ENCODE measurements around the gene SLIT3.

DNA sequence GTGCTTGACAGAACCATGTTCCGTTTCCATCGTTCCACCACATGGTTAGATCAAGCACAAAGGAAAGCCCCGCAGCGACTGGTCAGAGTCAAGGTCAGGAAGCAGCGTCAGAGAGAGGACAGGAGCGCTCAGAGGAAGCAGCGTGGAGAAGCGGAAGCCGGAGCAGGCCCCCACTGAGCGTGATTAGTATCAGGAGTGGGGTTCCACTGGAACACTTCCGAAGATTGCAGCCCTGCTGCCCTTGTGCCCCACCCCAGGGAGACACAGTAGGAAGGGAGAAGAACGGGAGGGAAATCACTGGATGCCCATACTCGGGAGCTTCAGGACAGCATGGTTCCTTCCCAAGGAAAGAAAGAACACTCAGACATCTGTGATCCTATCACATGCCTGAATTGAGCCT lies 532.8 kb downstream of the SLIT3 start:
- TF ChIP-seq ZNF132 (tag by site-specific recombination; IDR thresholded peaks at IDR 0.05; ENCODE audit: borderline replicate concordance) (no peak), ZNF658 (tag by site-specific recombination; IDR thresholded peaks at IDR 0.05) (no peak), GLIS1 (tag by site-specific recombination; IDR thresholded peaks at IDR 0.05) (no peak), HOXA7 (CRISPR knock-in tag; IDR thresholded peaks at IDR 0.05; ENCODE audit: borderline replicate concordance) (no peak)
- TF ChIP-seq, protein P1, sequence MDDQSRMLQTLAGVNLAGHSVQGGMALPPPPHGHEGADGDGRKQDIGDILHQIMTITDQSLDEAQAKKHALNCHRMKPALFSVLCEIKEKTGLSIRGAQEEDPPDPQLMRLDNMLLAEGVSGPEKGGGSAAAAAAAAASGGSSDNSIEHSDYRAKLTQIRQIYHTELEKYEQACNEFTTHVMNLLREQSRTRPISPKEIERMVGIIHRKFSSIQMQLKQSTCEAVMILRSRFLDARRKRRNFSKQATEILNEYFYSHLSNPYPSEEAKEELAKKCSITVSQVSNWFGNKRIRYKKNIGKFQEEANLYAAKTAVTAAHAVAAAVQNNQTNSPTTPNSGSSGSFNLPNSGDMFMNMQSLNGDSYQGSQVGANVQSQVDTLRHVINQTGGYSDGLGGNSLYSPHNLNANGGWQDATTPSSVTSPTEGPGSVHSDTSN (CRISPR knock-in tag; IDR thresholded peaks at IDR 0.05): no peak
- TF ChIP-seq, protein P2, sequence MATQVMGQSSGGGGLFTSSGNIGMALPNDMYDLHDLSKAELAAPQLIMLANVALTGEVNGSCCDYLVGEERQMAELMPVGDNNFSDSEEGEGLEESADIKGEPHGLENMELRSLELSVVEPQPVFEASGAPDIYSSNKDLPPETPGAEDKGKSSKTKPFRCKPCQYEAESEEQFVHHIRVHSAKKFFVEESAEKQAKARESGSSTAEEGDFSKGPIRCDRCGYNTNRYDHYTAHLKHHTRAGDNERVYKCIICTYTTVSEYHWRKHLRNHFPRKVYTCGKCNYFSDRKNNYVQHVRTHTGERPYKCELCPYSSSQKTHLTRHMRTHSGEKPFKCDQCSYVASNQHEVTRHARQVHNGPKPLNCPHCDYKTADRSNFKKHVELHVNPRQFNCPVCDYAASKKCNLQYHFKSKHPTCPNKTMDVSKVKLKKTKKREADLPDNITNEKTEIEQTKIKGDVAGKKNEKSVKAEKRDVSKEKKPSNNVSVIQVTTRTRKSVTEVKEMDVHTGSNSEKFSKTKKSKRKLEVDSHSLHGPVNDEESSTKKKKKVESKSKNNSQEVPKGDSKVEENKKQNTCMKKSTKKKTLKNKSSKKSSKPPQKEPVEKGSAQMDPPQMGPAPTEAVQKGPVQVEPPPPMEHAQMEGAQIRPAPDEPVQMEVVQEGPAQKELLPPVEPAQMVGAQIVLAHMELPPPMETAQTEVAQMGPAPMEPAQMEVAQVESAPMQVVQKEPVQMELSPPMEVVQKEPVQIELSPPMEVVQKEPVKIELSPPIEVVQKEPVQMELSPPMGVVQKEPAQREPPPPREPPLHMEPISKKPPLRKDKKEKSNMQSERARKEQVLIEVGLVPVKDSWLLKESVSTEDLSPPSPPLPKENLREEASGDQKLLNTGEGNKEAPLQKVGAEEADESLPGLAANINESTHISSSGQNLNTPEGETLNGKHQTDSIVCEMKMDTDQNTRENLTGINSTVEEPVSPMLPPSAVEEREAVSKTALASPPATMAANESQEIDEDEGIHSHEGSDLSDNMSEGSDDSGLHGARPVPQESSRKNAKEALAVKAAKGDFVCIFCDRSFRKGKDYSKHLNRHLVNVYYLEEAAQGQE (tag by site-specific recombination; IDR thresholded peaks at IDR 0.05): no peak
- TF ChIP-seq, protein P3, sequence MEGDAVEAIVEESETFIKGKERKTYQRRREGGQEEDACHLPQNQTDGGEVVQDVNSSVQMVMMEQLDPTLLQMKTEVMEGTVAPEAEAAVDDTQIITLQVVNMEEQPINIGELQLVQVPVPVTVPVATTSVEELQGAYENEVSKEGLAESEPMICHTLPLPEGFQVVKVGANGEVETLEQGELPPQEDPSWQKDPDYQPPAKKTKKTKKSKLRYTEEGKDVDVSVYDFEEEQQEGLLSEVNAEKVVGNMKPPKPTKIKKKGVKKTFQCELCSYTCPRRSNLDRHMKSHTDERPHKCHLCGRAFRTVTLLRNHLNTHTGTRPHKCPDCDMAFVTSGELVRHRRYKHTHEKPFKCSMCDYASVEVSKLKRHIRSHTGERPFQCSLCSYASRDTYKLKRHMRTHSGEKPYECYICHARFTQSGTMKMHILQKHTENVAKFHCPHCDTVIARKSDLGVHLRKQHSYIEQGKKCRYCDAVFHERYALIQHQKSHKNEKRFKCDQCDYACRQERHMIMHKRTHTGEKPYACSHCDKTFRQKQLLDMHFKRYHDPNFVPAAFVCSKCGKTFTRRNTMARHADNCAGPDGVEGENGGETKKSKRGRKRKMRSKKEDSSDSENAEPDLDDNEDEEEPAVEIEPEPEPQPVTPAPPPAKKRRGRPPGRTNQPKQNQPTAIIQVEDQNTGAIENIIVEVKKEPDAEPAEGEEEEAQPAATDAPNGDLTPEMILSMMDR (tag by site-specific recombination; IDR thresholded peaks at IDR 0.05): no peak
